ENCODE measurements around the gene PUS10. TPM values are rescaled to one million over a fixed set of nuclear protein-coding genes. Genes with fewer than 3 reads are reported as not detected.
A peak's percentile ranks its signal among the peaks of the same experiment; 100 is the strongest.

Gene PUS10
- total and polyA plus RNA-seq, 2 of the 13 experiments (the other 11 are each of a cell fraction or from before 2014, with no cell fraction given), result 41.4 to 44.3 TPM

DNA sequence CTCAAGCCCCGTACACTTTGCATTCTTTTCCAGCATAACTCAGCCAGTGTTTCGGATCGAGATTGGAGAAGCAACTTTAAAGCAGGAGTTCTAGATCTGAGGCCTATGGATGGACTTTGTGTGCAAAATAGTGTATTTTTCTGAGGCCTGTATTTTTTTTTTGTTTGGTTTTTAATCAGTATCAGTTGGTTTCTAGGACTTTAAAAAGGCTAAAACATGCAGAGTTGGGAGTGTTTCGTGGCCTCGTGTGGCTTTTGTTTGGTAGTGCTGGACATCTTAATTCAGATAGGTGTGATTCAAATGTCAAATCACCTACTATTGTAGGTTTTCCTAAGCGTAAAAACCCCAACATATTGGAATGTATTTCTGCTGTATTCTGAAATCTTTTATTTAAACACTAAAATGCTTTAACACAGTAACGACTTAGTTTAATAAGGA lies 282 bp upstream of the PUS10 start (continued):
- TF ChIP-seq SRSF9 (IDR thresholded peaks at IDR 0.05; ENCODE audit: borderline replicate concordance, insufficient read depth, low read depth, low read length, poor library complexity, severe bottlenecking) (no peak), ZNF644 (CRISPR knock-in tag; IDR thresholded peaks at IDR 0.05; ENCODE audit: low read depth) (no peak), CBX1 (IDR thresholded peaks at IDR 0.05; ENCODE audit: low read depth) (no peak), SP4 (CRISPR knock-in tag; IDR thresholded peaks at IDR 0.05) (0 out of 2 replicates have a peak, but pooled peaks have one; percentile 14), ARNT2 (CRISPR knock-in tag; IDR thresholded peaks at IDR 0.05; ENCODE audit: low read depth) (no peak), RAD21 (CRISPR knock-in tag; IDR thresholded peaks at IDR 0.05) (no peak), HOXA7 (CRISPR knock-in tag; IDR thresholded peaks at IDR 0.05) (no peak), NONO (IDR thresholded peaks at IDR 0.05) (no peak), NONO (CRISPR knock-in tag; conservative IDR thresholded peaks at IDR 0.05) (no peak; the same call in 1 of the 2 replicates), NAIF1 (CRISPR knock-in tag; IDR thresholded peaks at IDR 0.05; ENCODE audit: borderline replicate concordance) (no peak; the same call in 1 of the 2 replicates), SSRP1 (CRISPR knock-in tag; IDR thresholded peaks at IDR 0.05) (no peak), ISL2 (CRISPR knock-in tag; IDR thresholded peaks at IDR 0.05) (peak; percentile 93), SATB2 (CRISPR knock-in tag; IDR thresholded peaks at IDR 0.05) (0 out of 2 replicates have a peak, but pooled peaks have one; percentile 52), ZKSCAN5 (CRISPR knock-in tag; IDR thresholded peaks at IDR 0.05) (no peak)
- TF ChIP-seq, protein P1, sequence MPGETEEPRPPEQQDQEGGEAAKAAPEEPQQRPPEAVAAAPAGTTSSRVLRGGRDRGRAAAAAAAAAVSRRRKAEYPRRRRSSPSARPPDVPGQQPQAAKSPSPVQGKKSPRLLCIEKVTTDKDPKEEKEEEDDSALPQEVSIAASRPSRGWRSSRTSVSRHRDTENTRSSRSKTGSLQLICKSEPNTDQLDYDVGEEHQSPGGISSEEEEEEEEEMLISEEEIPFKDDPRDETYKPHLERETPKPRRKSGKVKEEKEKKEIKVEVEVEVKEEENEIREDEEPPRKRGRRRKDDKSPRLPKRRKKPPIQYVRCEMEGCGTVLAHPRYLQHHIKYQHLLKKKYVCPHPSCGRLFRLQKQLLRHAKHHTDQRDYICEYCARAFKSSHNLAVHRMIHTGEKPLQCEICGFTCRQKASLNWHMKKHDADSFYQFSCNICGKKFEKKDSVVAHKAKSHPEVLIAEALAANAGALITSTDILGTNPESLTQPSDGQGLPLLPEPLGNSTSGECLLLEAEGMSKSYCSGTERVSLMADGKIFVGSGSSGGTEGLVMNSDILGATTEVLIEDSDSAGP (CRISPR knock-in tag; IDR thresholded peaks at IDR 0.05; ENCODE audit: borderline replicate concordance), result no peak
- TF ChIP-seq, protein P2, sequence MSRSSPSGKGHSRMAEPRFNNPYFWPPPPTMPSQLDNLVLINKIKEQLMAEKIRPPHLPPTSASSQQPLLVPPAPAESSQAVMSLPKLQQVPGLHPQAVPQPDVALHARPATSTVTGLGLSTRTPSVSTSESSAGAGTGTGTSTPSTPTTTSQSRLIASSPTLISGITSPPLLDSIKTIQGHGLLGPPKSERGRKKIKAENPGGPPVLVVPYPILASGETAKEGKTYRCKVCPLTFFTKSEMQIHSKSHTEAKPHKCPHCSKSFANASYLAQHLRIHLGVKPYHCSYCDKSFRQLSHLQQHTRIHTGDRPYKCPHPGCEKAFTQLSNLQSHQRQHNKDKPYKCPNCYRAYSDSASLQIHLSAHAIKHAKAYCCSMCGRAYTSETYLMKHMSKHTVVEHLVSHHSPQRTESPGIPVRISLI (CRISPR knock-in tag; IDR thresholded peaks at IDR 0.05; ENCODE audit: borderline replicate concordance), result peak; percentile 92
- TF ChIP-seq, protein P3, sequence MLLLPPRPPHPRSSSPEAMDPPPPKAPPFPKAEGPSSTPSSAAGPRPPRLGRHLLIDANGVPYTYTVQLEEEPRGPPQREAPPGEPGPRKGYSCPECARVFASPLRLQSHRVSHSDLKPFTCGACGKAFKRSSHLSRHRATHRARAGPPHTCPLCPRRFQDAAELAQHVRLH (CRISPR knock-in tag; IDR thresholded peaks at IDR 0.05; ENCODE audit: borderline replicate concordance, low read depth), result peak; percentile 85; the same call in 1 of the 2 replicates
- TF ChIP-seq, protein P4, sequence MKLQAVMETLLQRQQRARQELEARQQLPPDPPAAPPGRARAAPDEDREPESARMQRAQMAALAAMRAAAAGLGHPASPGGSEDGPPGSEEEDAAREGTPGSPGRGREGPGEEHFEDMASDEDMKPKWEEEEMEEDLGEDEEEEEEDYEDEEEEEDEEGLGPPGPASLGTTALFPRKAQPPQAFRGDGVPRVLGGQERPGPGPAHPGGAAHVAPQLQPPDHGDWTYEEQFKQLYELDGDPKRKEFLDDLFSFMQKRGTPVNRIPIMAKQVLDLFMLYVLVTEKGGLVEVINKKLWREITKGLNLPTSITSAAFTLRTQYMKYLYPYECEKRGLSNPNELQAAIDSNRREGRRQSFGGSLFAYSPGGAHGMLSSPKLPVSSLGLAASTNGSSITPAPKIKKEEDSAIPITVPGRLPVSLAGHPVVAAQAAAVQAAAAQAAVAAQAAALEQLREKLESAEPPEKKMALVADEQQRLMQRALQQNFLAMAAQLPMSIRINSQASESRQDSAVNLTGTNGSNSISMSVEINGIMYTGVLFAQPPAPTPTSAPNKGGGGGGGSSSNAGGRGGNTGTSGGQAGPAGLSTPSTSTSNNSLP (IDR thresholded peaks at IDR 0.05; ENCODE audit: low read depth, low read length), result no peak; the same call in 1 of the 2 replicates
- TF ChIP-seq, protein P5, sequence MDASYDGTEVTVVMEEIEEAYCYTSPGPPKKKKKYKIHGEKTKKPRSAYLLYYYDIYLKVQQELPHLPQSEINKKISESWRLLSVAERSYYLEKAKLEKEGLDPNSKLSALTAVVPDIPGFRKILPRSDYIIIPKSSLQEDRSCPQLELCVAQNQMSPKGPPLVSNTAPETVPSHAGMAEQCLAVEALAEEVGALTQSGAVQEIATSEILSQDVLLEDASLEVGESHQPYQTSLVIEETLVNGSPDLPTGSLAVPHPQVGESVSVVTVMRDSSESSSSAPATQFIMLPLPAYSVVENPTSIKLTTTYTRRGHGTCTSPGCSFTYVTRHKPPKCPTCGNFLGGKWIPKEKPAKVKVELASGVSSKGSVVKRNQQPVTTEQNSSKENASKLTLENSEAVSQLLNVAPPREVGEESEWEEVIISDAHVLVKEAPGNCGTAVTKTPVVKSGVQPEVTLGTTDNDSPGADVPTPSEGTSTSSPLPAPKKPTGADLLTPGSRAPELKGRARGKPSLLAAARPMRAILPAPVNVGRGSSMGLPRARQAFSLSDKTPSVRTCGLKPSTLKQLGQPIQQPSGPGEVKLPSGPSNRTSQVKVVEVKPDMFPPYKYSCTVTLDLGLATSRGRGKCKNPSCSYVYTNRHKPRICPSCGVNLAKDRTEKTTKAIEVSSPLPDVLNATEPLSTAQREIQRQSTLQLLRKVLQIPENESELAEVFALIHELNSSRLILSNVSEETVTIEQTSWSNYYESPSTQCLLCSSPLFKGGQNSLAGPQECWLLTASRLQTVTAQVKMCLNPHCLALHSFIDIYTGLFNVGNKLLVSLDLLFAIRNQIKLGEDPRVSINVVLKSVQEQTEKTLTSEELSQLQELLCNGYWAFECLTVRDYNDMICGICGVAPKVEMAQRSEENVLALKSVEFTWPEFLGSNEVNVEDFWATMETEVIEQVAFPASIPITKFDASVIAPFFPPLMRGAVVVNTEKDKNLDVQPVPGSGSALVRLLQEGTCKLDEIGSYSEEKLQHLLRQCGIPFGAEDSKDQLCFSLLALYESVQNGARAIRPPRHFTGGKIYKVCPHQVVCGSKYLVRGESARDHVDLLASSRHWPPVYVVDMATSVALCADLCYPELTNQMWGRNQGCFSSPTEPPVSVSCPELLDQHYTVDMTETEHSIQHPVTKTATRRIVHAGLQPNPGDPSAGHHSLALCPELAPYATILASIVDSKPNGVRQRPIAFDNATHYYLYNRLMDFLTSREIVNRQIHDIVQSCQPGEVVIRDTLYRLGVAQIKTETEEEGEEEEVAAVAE (CRISPR knock-in tag; IDR thresholded peaks at IDR 0.05; ENCODE audit: borderline replicate concordance), result no peak
- TF ChIP-seq, protein P6, sequence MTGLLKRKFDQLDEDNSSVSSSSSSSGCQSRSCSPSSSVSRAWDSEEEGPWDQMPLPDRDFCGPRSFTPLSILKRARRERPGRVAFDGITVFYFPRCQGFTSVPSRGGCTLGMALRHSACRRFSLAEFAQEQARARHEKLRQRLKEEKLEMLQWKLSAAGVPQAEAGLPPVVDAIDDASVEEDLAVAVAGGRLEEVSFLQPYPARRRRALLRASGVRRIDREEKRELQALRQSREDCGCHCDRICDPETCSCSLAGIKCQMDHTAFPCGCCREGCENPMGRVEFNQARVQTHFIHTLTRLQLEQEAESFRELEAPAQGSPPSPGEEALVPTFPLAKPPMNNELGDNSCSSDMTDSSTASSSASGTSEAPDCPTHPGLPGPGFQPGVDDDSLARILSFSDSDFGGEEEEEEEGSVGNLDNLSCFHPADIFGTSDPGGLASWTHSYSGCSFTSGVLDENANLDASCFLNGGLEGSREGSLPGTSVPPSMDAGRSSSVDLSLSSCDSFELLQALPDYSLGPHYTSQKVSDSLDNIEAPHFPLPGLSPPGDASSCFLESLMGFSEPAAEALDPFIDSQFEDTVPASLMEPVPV (CRISPR knock-in tag; IDR thresholded peaks at IDR 0.05), result no peak

All from HepG2 (cell line).